HG03354 (cell line): ENCODE data around the gene RUNX3.
"Not testable (repeated sequence)": the region's sequence is repeated elsewhere in the genome, so short reads cannot be mapped to it uniquely, and the experiment has no call there.

Source experiments
- ATAC-seq: cut with Tn5 transposase; IDR thresholded peaks from one replicate; pipeline ENCODE4 v1.9.1; 2021; ENCODE audit warnings: mild to moderate bottlenecking; ENCODE audit not compliant: unreplicated experiment, poor library complexity, severe bottlenecking

The RUNX3 gene

DNA sequence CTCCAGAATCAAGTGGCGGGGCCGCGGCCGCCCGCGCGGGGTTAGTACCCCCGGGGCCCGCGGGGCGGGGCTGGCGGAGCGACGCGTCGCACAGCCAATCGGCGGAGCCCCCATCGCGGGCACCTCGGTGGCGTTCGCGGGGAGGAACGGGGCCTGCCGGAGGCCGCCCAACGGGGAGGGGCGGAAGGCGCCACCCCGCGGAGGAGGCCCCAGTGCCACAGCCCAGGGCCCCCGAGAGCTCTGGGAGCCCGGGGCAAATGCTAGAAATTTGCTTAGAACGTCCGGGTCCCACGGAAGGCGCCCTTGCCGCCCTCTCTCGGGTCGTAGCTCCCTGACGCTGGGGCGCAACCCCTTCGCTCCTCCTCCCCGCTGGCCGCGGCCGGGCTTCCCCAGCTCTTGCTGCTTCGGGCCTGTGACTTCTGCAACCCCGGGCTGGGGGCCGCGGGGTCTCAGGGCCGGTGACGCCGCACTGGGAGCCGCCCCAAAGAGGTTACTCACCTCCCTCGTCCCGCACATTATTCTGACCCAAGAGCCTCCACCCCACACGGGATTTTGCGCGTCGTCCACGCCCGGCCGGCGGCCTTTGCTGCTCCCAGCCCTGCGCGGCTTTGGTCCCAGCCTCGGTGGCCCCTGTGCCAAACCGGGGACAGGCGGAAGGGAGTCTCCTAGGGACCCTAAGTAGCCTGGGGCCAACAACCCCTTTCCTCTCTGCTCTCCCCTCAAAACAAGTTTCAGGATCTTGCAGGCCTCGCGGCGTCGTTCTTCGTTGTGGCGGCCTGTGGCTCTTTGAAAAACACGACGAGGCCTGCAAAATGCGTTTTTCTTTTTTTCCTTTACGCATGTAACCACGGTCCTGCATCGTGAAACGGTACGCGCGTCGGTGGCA lies at the start of gene RUNX3:
Gene RUNX3 (minus strand): TSS at position 17 of the 886 bp plus-strand sequence. CDS start 408 bp downstream, outside the sequence.
- ATAC-seq = peak; percentile 78

DNA sequence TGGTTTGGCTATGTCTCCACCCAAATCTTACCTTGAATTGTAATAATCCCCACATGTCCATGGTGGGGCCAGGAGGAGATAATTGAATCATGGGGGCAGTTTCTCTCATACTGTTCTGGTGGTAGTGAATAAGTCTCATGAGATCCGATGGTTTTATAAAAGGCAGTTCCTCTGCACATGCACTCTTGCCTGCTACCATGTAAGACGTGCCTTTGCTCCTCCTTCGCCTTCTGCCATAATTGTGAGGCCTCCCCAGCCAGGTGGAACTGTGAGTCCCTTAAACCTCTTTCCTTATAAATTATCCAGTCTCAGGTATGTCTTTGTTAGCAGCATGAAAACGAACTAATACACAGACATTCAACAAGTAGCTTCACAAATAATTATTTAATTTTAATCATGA lies 49.2 kb upstream of the RUNX3 start:
- ATAC-seq = not testable (repeated sequence)

GRCh38 chr1:24978383-24979032 lies 48.4 kb upstream of the RUNX3 start:
- ATAC-seq = no peak

GRCh38 chr1:24975391-24975790 lies 45.3 kb upstream of the RUNX3 start:
- ATAC-seq = no peak

GRCh38 chr1:24973315-24973714 lies 43.2 kb upstream of the RUNX3 start:
- ATAC-seq = no peak

DNA sequence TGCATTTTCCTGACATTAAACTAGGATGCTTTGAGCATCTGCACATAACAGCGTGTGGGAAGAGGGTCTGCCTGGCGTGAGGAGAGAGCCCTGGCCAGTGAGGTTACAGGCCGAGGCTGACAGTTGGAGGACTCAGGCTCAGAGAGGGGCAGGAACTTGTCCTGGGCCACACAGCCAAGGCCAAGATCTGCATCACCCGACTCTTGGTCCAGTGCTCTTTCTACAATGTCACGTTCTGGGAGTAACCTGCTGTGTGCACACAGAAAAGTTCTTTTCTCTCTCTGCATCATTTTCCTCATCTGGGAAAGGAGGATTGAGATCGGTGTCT lies 42.8 kb upstream of the RUNX3 start:
- ATAC-seq = no peak

- no peak for ATAC-seq
Measured at GRCh38 chr1:24972221-24972914, 42.3 kb upstream of the RUNX3 start.

DNA sequence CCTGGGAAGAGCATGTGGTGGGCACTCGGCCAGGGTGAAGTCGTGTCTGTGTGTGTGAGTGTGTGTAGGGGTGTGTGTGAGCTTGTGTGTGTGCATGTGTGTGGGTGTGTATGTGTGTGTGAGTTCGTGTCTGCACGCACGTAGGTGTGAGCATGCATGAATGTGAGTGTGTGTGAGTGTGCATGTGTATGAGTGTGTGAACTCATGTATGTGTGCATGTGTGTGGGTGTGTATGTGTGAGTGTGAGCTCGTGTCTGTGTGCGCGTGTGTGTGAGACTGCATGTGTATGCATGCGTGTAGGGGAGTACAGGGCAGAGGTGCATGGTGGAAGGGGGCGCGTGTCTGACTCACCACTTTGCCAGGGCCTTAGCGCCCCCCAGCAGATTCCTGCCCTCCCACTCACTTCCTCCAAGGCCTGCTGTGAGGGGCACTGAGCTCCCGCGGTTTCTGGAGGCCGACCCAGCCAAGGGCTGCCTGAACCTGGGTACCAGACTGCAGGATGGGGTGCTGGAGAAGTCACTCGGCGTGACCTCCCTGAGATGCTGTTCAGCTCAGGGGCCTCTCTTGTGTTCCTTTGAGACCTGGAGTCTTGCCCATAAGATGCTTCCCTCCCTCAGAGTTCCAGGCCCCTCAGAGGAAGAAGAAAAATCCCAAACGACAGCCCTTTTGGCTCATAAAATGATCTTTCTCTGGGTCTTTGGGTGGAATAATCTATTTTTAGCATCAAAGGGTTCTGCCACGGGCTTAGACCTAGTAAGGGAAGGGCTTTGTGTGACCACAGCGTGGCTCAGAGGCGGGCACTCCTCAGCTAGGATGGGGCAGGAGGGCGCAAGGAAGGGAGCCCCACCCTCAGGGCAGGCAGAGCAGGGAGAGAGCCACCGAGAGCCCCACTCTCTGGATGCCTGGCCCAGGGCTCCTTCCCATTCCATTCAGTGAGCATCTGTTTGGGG lies 41.1 kb upstream of the RUNX3 start:
- ATAC-seq = no peak

DNA sequence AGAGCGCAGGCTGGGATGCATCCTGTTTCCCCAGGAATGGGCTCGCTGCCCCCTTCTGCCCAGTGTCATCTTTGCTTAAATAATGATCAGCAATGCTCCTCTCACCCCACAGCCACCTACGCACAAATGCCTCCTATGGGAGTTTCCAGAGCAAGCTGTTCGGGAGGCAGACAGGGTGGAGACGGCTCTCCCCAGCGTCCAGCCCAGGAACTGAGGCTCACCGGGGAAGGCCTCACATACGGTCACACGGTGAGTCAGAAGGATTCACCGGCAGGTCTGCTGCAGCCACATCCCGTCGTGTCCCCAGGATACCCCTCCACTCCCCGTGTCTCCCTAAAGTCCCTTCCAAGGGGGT lies 40.3 kb upstream of the RUNX3 start:
- no peak for ATAC-seq

GRCh38 chr1:24969596-24970398 lies 39.7 kb upstream of the RUNX3 start:
- no peak for ATAC-seq

DNA sequence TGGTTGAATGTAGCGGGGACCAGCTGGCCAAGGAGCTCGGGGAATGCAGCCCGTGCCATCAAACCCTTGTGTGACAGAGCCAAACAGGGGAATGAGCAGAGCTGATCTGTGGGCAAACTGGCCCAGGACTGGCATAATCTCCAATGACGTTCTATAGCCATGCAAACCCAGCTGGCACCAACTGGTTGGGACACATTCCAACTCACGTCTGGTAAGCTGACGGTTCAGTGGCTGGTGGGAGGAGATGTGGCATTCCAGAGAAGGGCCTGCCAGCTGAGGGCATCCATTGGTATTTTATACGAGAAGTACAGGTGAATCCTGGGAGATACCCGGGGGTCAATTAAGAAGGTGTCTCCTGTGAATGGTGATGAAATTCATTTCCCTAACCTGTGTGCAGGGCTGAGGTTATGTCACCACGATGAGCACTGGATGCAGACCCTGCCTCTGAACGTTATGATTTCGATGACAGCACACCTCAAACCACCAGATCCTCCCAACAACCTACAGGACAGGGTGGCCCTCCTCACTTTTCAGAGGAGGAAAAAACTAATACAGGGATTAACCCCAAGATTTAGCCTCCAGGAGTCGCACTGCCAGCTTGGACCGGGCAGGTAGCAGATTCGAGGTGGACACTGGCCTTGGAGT lies 39.0 kb upstream of the RUNX3 start:
- ATAC-seq = no peak

DNA sequence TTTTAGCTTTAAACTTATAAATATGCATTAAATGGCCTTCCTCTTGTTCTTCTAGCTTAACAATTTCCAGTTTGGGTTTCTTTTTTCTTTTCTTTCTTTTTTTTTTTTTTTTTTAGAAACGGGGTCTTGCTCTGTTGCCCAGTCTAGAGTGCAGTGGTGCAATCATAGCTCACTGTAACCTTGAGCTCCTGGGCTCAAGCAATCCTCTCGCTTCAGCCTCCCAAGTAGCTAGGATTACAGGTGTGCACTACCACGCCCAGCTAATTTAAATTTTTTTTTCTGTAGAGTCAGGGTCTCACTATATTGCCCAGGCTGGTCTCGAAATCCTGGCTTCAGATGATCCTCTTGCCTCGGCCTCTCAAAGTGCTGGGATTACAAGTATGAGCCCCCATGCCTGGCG lies 37.9 kb upstream of the RUNX3 start:
- no peak for ATAC-seq

DNA sequence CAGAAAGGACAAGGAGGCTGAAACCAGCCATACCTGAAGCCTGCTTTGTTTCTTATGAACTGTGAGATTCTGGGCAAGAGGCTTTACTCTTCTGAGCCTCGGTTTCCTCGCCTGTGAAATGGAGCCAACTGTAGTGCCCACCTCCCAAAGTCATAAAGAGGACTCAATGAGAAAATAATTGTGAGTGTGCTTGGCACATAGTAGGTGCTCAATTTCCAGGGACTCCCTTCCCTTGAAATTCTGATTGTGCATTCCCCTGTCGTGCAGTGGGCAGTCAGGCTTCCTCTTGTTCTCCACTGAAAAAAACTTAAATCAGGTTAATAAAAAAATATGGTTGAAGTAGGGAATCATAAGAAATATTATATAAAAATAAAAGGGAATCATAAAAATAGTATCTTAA lies 37.5 kb upstream of the RUNX3 start:
- no peak for ATAC-seq

- no peak for ATAC-seq
Measured at GRCh38 chr1:24966724-24967346, 36.8 kb upstream of the RUNX3 start.

- no peak for ATAC-seq
Measured at GRCh38 chr1:24966121-24966723, 36.1 kb upstream of the RUNX3 start.

GRCh38 chr1:24965571-24965930 lies 35.5 kb upstream of the RUNX3 start:
- ATAC-seq = peak; percentile 1

GRCh38 chr1:24964811-24965570 lies 34.9 kb upstream of the RUNX3 start:
- peak; percentile 84 for ATAC-seq
